ENCODE data around the gene PRF1. TPM values are rescaled to one million over a fixed set of nuclear protein-coding genes. Genes with fewer than 3 reads are reported as not detected.
"Not testable (repeated sequence)": the region's sequence is repeated elsewhere in the genome, so short reads cannot be mapped to it uniquely, and the experiment has no call there.

PRF1 gene
- total and polyA plus RNA-seq, 11 donors = 0.50 to 19.4 (median 1.0) TPM

- no peaks in the 10 kb centered on the region for H3K36me3 ChIP-seq
- no peaks in the 10 kb centered on the region for H3K27me3 ChIP-seq
- WGBS, 4 donors = 80 to 86% (median 84%) methylated on average over 11 of the region's 11 CpGs
- TF ChIP-seq POLR2A (IDR thresholded peaks at IDR 0.05) (no peak), CTCF (IDR thresholded peaks at IDR 0.05) (no peak)
- no peaks in the 10 kb centered on the region for H3K9me3 ChIP-seq
- H3K27ac ChIP-seq = peak overlapping the region in 2 of 12 donors; percentile 16 to 45
- intact Hi-C loops (cut with DNase I) = loop anchor here in 1 of 10 donors (10.0 kb wide), 1 partner anchor 70 kb away; no protein-coding TSS in a partner anchor
- peak in 1 of 4 donors; percentile 22 for ATAC-seq
- peaks cover 0 to 47% (median 31%) of the 10 kb centered on the region in 12 donors for H3K4me1 ChIP-seq
- DNase-seq = peak in 1 of 5 donors; percentile 12
- no peak overlapping the region for H3K4me3 ChIP-seq
Observed at GRCh38 chr10:70584366-70584765, 18.2 kb downstream of the PRF1 start.

- TF ChIP-seq POLR2A (IDR thresholded peaks at IDR 0.05) (no peak), CTCF (IDR thresholded peaks at IDR 0.05) (no peak)
- Histone ChIP-seq H3K36me3 (no peaks in the 10 kb centered on the region), H3K9me3 (no peaks in the 10 kb centered on the region), H3K4me3 (no peak overlapping the region), H3K4me1 (peaks cover 0 to 42% (median 26%) of the 10 kb centered on the region in 12 donors), H3K27ac (peak overlapping the region in 1 of 12 donors; percentile 45), H3K27me3 (no peaks in the 10 kb centered on the region)
- 65 to 93% (median 73%) methylated on average over 2 of the region's 2 CpGs for WGBS, 4 donors
- ATAC-seq = no peak
- intact Hi-C loops (cut with DNase I) = loop anchor here in 1 of 10 donors (10.0 kb wide), 1 partner anchor 71 kb away; no protein-coding TSS in a partner anchor
- DNase-seq = no peak
Observed at GRCh38 chr10:70583669-70584037, 18.9 kb downstream of the PRF1 start.

GRCh38 chr10:70582793-70583668 is 19.5 kb downstream of the PRF1 start:
- H3K4me3 ChIP-seq = no peak overlapping the region
- H3K36me3 ChIP-seq = no peaks in the 10 kb centered on the region
- no peaks in the 10 kb centered on the region for H3K9me3 ChIP-seq
- peak in 1 of 4 donors; percentile 30 for ATAC-seq
- peaks cover 0 to 42% (median 23%) of the 10 kb centered on the region in 12 donors for H3K4me1 ChIP-seq
- H3K27ac ChIP-seq = peak overlapping the region in 1 of 12 donors; percentile 45
- TF ChIP-seq POLR2A (IDR thresholded peaks at IDR 0.05) = no peak
- TF ChIP-seq CTCF (IDR thresholded peaks at IDR 0.05) = no peak
- WGBS, 4 donors = 68 to 80% (median 73%) methylated on average over 15 to 19 of the region's 19 CpGs
- no peak for DNase-seq
- no peaks in the 10 kb centered on the region for H3K27me3 ChIP-seq
- intact Hi-C loops (cut with DNase I) = loop anchor here in 1 of 10 donors (10.0 kb wide), 1 partner anchor 72 kb away; no protein-coding TSS in a partner anchor

GRCh38 chr10:70581176-70581575 is 21.4 kb downstream of the PRF1 start:
- H3K27me3 ChIP-seq, ATAC-seq, H3K36me3 ChIP-seq, H3K27ac ChIP-seq, H3K4me3 ChIP-seq, H3K9me3 ChIP-seq: not testable (repeated sequence)
- peak in 1 of 5 donors; percentile 7 for DNase-seq
- intact Hi-C loops (cut with DNase I) = loop anchor here in 1 of 10 donors (10.0 kb wide), 1 partner anchor 74 kb away; no protein-coding TSS in a partner anchor
- 98 to 99% (median 98%) methylated on average over 5 of the region's 5 CpGs for WGBS, 4 donors
- peaks cover 0 to 51% (median 29%) of the 10 kb centered on the region in 12 donors for H3K4me1 ChIP-seq
